ENCODE measurements around the gene KLK12. TPM values are rescaled to one million over a fixed set of nuclear protein-coding genes. Genes with fewer than 3 reads are reported as not detected.

Gene KLK12
- total RNA-seq, 1 experiment from 2014 or later, result not detected

GRCh38 chr19:51064534-51065220 lies 29.9 kb upstream of the KLK12 start, which contains the start of gene KLK13:
Gene KLK13 (minus strand): TSS chr19:51065092. CDS start chr19:51065067, 25 bp downstream.
- H3K36me3 ChIP-seq, result no peaks in the 10 kb centered on the region
- DNase-seq, result peak; percentile 86
- peak within 1 kb of the TSS; percentile 25 for H3K4me3 ChIP-seq
- H3K9me3 ChIP-seq, result no peaks in the 10 kb centered on the region
- H3K27me3 ChIP-seq, result peaks cover 10% of the 10 kb centered on the region; the same call in 1 of the 2 replicates

GRCh38 chr19:51063664-51064063 lies 28.9 kb upstream of the KLK12 start:
- no peaks in the 10 kb centered on the region for H3K36me3 ChIP-seq
- peaks cover 14% of the 10 kb centered on the region for H3K27me3 ChIP-seq
- DNase-seq, result no peak
- H3K4me3 ChIP-seq, result no peak overlapping the region
- H3K9me3 ChIP-seq, result no peaks in the 10 kb centered on the region

- no peaks in the 10 kb centered on the region for H3K9me3 ChIP-seq
- H3K36me3 ChIP-seq, result no peaks in the 10 kb centered on the region
- H3K4me3 ChIP-seq, result no peak overlapping the region
- no peak for DNase-seq
- H3K27me3 ChIP-seq, result peaks cover 26% of the 10 kb centered on the region
Measured at GRCh38 chr19:51060973-51061372, 26.2 kb upstream of the KLK12 start.

- DNase-seq, result no peak
Measured at GRCh38 chr19:51060336-51060735, 25.5 kb upstream of the KLK12 start.

GRCh38 chr19:51059715-51060114 lies 24.9 kb upstream of the KLK12 start:
- no peaks in the 10 kb centered on the region for H3K36me3 ChIP-seq
- DNase-seq, result no peak
- H3K9me3 ChIP-seq, result no peaks in the 10 kb centered on the region

More at GRCh38 chr19:51060336-51060735, 25.5 kb upstream of the KLK12 start:
- H3K9me3 ChIP-seq, result no peaks in the 10 kb centered on the region
- H3K4me3 ChIP-seq, result no peak overlapping the region
- no peaks in the 10 kb centered on the region for H3K36me3 ChIP-seq
- peaks cover 26% of the 10 kb centered on the region for H3K27me3 ChIP-seq

GRCh38 chr19:51055866-51056265 lies 21.1 kb upstream of the KLK12 start:
- H3K27me3 ChIP-seq, result peaks cover 38% of the 10 kb centered on the region
- DNase-seq, result no peak
- no peaks in the 10 kb centered on the region for H3K36me3 ChIP-seq
- H3K4me3 ChIP-seq, result no peak overlapping the region
- no peaks in the 10 kb centered on the region for H3K9me3 ChIP-seq

More at GRCh38 chr19:51059715-51060114, 24.9 kb upstream of the KLK12 start:
- Histone ChIP-seq H3K4me3 (no peak overlapping the region), H3K27me3 (peaks cover 30% of the 10 kb centered on the region)

GRCh38 chr19:51047031-51047335 lies 12.2 kb upstream of the KLK12 start:
- Histone ChIP-seq H3K9me3 (no peaks in the 10 kb centered on the region), H3K36me3 (no peaks in the 10 kb centered on the region)

GRCh38 chr19:51044327-51044726 lies 9.5 kb upstream of the KLK12 start:
- H3K36me3 ChIP-seq, result no peaks in the 10 kb centered on the region
- no peaks in the 10 kb centered on the region; the same call in 1 of the 2 replicates for H3K27me3 ChIP-seq
- no peaks in the 10 kb centered on the region for H3K9me3 ChIP-seq
- H3K4me3 ChIP-seq, result no peak overlapping the region
- no peak for DNase-seq

More at GRCh38 chr19:51047031-51047335, 12.2 kb upstream of the KLK12 start:
- Histone ChIP-seq H3K27me3 (no peaks in the 10 kb centered on the region; the same call in 1 of the 2 replicates), H3K4me3 (no peak overlapping the region)
- no peak for DNase-seq

GRCh38 chr19:51043497-51043896 lies 8.7 kb upstream of the KLK12 start:
- Histone ChIP-seq H3K27me3 (no peaks in the 10 kb centered on the region; the same call in 1 of the 2 replicates), H3K36me3 (no peaks in the 10 kb centered on the region), H3K9me3 (no peaks in the 10 kb centered on the region), H3K4me3 (no peak overlapping the region)
- no peak for DNase-seq

- Histone ChIP-seq H3K9me3 (no peaks in the 10 kb centered on the region), H3K4me3 (no peak overlapping the region), H3K36me3 (no peaks in the 10 kb centered on the region), H3K27me3 (peaks cover 4% of the 10 kb centered on the region; the same call in 1 of the 2 replicates)
- DNase-seq, result no peak
Measured at GRCh38 chr19:51040151-51040550, 5.3 kb upstream of the KLK12 start.

GRCh38 chr19:51036519-51036918 lies 1.7 kb upstream of the KLK12 start:
- Histone ChIP-seq H3K9me3 (no peaks in the 10 kb centered on the region), H3K27me3 (peaks cover 6% of the 10 kb centered on the region; the same call in 1 of the 2 replicates), H3K36me3 (no peaks in the 10 kb centered on the region), H3K4me3 (no peak overlapping the region)
- no peak for DNase-seq

GRCh38 chr19:51031880-51032225 lies 2.9 kb downstream of the KLK12 start:
- H3K36me3 ChIP-seq, result no peaks in the 10 kb centered on the region
- no peaks in the 10 kb centered on the region for H3K9me3 ChIP-seq
- H3K4me3 ChIP-seq, result no peak overlapping the region
- peaks cover 6% of the 10 kb centered on the region; the same call in 1 of the 2 replicates for H3K27me3 ChIP-seq
- no peak for DNase-seq

- no peaks in the 10 kb centered on the region for H3K9me3 ChIP-seq
- DNase-seq, result no peak
- H3K27me3 ChIP-seq, result 0 out of 2 replicates have a peak, but pooled peaks cover 4% of the 10 kb centered on the region
- no peak overlapping the region for H3K4me3 ChIP-seq
- no peaks in the 10 kb centered on the region for H3K36me3 ChIP-seq
Measured at GRCh38 chr19:51031220-51031879, 3.5 kb downstream of the KLK12 start.

- no peak overlapping the region for H3K4me3 ChIP-seq
- H3K27me3 ChIP-seq, result 0 out of 2 replicates have a peak, but pooled peaks cover 4% of the 10 kb centered on the region
- no peaks in the 10 kb centered on the region for H3K36me3 ChIP-seq
- no peak for DNase-seq
- no peaks in the 10 kb centered on the region for H3K9me3 ChIP-seq
Measured at GRCh38 chr19:51030631-51031030, 4.2 kb downstream of the KLK12 start.

GRCh38 chr19:51029718-51030117 lies 5.1 kb downstream of the KLK12 start:
- DNase-seq, result no peak

GRCh38 chr19:51027873-51028272 lies 6.9 kb downstream of the KLK12 start:
- Histone ChIP-seq H3K4me3 (no peak overlapping the region), H3K36me3 (no peaks in the 10 kb centered on the region), H3K9me3 (no peaks in the 10 kb centered on the region), H3K27me3 (peaks cover 17% of the 10 kb centered on the region)
- DNase-seq, result no peak

More at GRCh38 chr19:51029718-51030117, 5.1 kb downstream of the KLK12 start:
- Histone ChIP-seq H3K4me3 (no peak overlapping the region), H3K27me3 (peaks cover 3% of the 10 kb centered on the region; the same call in 1 of the 2 replicates), H3K9me3 (no peaks in the 10 kb centered on the region), H3K36me3 (no peaks in the 10 kb centered on the region)

GRCh38 chr19:51027126-51027806 lies 7.5 kb downstream of the KLK12 start:
- DNase-seq, result no peak
- Histone ChIP-seq H3K9me3 (no peaks in the 10 kb centered on the region), H3K4me3 (no peak overlapping the region)

More at GRCh38 chr19:51027126-51027806, 7.5 kb downstream of the KLK12 start:
- H3K27me3 ChIP-seq, result peaks cover 23% of the 10 kb centered on the region
- H3K36me3 ChIP-seq, result no peaks in the 10 kb centered on the region

Measured in MG63 (cell line).